Skin of body (tissue), 2 donors: Measurements from ENCODE around the gene CSE1L. TPM values are rescaled to one million over a fixed set of nuclear protein-coding genes. Genes with fewer than 3 reads are reported as not detected.
"Not testable (repeated sequence)": the region's sequence is repeated elsewhere in the genome, so short reads cannot be mapped to it uniquely, and the experiment has no call there.

Experiments
- DNase-seq: peaks from one replicate; lab custom pipeline; 2025; lab: John Stamatoyannopoulos, UW
- total RNA-seq: library from RNA; depleted of rRNA; stranded (reverse); fragments of >200 nt; gene quantifications from one replicate; pipeline ENCODE4 v1.2.3, GENCODE V29; 2014

CSE1L gene, protein sequence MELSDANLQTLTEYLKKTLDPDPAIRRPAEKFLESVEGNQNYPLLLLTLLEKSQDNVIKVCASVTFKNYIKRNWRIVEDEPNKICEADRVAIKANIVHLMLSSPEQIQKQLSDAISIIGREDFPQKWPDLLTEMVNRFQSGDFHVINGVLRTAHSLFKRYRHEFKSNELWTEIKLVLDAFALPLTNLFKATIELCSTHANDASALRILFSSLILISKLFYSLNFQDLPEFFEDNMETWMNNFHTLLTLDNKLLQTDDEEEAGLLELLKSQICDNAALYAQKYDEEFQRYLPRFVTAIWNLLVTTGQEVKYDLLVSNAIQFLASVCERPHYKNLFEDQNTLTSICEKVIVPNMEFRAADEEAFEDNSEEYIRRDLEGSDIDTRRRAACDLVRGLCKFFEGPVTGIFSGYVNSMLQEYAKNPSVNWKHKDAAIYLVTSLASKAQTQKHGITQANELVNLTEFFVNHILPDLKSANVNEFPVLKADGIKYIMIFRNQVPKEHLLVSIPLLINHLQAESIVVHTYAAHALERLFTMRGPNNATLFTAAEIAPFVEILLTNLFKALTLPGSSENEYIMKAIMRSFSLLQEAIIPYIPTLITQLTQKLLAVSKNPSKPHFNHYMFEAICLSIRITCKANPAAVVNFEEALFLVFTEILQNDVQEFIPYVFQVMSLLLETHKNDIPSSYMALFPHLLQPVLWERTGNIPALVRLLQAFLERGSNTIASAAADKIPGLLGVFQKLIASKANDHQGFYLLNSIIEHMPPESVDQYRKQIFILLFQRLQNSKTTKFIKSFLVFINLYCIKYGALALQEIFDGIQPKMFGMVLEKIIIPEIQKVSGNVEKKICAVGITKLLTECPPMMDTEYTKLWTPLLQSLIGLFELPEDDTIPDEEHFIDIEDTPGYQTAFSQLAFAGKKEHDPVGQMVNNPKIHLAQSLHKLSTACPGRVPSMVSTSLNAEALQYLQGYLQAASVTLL
- 60.8 TPM for total RNA-seq

DNA sequence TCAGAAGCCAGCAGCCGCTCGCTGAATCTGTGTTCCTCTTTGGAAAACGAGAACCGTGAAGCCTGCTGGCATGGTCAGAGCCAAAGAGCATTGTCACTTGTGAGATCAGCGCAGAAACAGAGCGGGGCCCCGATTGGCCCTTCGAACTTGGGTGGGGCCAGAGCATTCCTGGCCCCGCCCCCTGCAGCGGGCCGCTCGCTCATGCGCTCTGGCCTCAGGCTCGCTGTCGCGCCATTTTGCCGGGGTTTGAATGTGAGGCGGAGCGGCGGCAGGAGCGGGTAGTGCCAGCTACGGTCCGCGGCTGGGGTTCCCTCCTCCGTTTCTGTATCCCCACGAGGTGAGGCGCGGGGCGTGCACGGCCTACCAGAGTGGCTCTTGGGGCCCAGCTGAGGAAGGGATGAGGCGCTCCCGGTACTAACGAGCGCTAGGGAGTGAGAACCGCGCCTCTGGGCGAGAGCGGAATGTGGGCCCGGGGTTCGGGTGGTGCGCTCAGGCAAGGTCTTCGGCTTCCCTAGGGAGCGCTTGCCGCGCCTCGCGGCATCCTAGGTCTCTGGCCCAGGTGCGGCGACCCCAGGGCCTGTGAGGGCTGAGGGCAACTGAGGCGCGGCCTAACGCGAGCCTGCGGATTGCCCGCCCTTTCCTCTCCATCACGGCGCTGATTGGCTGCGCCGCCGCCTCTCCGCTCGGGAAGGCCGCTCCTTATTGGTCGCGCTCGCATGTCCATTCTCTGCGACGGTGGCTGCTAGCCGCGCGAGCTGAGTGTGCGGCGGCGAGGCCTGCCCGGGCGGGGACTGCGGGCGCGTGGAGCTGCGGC lies at the start of gene CSE1L:
Gene CSE1L, plus strand, starts transcription at position 226 of the 814 bp plus-strand sequence. CDS start 12,152 bp downstream, outside the sequence.
- peak; percentile 96 for DNase-seq

- DNase-seq: no peak
Measured at GRCh38 chr20:48999890-49000870, 45.9 kb upstream of the CSE1L start.

DNA sequence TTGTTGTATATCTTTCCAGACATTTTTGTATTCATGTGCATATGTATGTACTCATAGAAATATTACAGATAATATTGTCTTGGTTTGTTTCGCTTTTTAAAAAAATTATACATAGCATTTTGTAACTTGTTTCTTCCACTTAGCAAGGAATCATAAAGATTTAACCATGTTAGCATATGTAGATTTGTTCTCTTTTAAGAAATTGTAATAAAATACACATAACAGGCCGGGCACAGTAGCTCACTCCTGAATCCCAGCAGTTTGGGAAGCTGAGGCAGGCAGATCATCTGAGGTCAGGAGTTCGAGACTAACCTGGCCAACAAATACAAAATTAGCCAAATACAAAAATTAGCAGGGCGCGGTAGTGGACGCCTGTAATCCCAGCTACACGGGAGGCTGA lies 44.4 kb upstream of the CSE1L start:
- no peak for DNase-seq

DNA sequence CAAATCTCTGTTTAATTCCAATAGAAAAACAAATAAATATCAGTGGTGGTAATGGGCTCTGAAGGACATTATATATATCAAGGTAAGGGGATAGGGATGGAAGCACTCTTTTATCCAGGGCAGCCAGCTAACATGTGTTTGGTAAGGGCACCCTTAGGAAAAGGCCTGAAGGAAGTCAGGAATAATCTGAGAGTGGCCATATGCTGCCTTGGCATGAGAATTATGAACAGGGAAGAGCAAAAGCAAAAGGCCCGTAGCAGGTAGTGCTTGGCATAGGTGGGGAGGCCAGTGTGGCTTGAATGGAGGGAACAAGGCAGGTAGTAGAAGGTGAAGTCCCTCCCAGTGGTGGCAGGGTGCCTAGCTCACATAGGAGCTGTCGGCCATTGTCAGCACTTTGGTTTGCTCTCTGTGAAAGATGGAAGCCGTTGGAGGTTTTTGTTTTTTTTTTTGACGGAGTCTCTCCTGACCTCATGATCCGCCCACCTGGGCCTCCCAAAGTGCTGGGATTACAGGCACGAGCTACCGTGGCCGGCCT lies 39.6 kb upstream of the CSE1L start:
- DNase-seq: no peak

GRCh38 chr20:49009899-49010631 lies 36.0 kb upstream of the CSE1L start:
- no peak for DNase-seq

- no peak for DNase-seq
Measured at GRCh38 chr20:49024220-49024619, 21.9 kb upstream of the CSE1L start.

GRCh38 chr20:49028177-49028576 lies 17.9 kb upstream of the CSE1L start:
- DNase-seq: not testable (repeated sequence)

- DNase-seq: no peak
Measured at GRCh38 chr20:49028684-49029083, 17.4 kb upstream of the CSE1L start.

DNA sequence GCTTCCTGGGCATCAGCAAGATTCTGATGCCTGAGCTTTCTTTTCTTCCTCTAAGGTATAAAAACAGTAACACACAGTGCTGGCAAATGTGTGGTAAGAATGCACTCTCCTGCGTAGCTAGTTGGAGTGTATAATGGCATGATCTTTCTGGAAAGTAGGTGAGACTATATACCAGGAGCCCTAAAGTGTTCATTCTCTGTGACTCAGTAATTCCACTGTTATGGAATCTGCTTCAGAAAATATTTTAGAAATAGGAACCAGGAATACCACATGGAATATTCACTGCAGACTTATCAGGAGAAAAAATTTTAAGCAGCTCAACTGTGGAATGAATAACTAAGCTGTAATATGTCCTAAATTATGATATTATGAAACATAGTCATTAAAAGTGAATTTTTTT lies 16.9 kb upstream of the CSE1L start:
- no peak for DNase-seq

- DNase-seq: no peak
Measured at GRCh38 chr20:49030954-49031619, 15.0 kb upstream of the CSE1L start.

GRCh38 chr20:49032455-49032854 lies 13.7 kb upstream of the CSE1L start:
- DNase-seq: no peak

- DNase-seq: no peak
Measured at GRCh38 chr20:49034070-49034732, 11.9 kb upstream of the CSE1L start.

DNA sequence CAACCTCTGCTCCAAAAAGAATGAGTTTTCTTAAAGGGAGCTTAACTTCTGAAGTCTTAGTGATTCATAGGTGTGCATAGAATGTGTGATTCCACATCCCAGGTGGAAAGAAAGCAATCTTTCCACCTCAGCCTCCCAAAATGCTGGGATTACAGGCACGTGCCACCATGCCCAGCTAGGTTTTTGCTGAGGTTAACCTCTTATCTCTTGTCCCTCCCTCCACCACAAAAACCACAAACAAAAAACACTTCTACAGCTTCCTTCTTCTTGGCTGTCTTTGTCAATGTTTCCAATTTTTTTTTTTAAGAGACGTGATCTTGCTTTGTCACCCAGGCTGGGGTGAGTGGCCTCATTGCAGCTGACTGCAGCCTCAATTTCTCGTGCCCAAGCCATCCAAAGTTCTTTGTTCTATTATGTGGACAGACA lies 8.1 kb upstream of the CSE1L start:
- DNase-seq: no peak

GRCh38 chr20:49039854-49040253 lies 6.3 kb upstream of the CSE1L start:
- DNase-seq: no peak

GRCh38 chr20:49043000-49043399 lies 3.1 kb upstream of the CSE1L start:
- DNase-seq: no peak

- peak; percentile 10 for DNase-seq
Measured at GRCh38 chr20:49045440-49046086, 549 bp upstream of the CSE1L start.

GRCh38 chr20:49052334-49052733 lies 6.2 kb downstream of the CSE1L start:
- DNase-seq: no peak
